Fibroblast of lung (primary cell): ENCODE measurements around the gene TRIP13. TPM values are rescaled to one million over a fixed set of nuclear protein-coding genes. Genes with fewer than 3 reads are reported as not detected.

Experiments used
- DNase-seq, 2 donors: peaks; one replicate each; pipeline versions ENCODE4 v3.0.0 to v3.0.0-alpha.2; 2010; ENCODE audit warnings: low read depth in 2 of 2
- H2AFZ ChIP-seq: 2 replicates; pipeline ENCODE4 v1.5.1; 2012; ENCODE audit warnings: low read length, control low read depth, inconsistent platforms
- H3K27ac ChIP-seq: 2 replicates; pipeline ENCODE4 v1.5.1; 2011; ENCODE audit warnings: low read length, control low read depth; ENCODE audit not compliant: insufficient read depth
- H3K27me3 ChIP-seq: 2 replicates; pipeline ENCODE4 v1.5.1; 2011; ENCODE audit warnings: mild to moderate bottlenecking, low read length; ENCODE audit not compliant: control insufficient read depth, insufficient read depth
- H3K36me3 ChIP-seq: 2 replicates; pipeline ENCODE4 v1.5.1; 2011; ENCODE audit warnings: low read length; ENCODE audit not compliant: control insufficient read depth, insufficient read depth
- H3K4me1 ChIP-seq: 2 replicates; pipeline ENCODE4 v1.5.1; 2011; ENCODE audit warnings: low read length; ENCODE audit not compliant: control insufficient read depth, insufficient read depth; ENCODE audit errors: extremely low read depth
- H3K4me2 ChIP-seq: 2 replicates; pipeline ENCODE4 v1.5.1; 2011; ENCODE audit warnings: low read length, control low read depth; ENCODE audit not compliant: insufficient read depth; ENCODE audit errors: extremely low read depth
- H3K4me3 ChIP-seq, 4 experiments: fragments of 200-600 bp in 1 of 4; sonication (generic) in 1 of 4; replicated peaks in 1 of 4; 2 replicates each; pipeline ENCODE4 v1.5.1; 2011 to 2016; ENCODE audit warnings: low read length in 4 of 4, low read depth in 3 of 4, mild to moderate bottlenecking in 3 of 4, control low read depth in 2 of 4, inconsistent platforms in 1 of 4, mixed read lengths in 1 of 4; ENCODE audit not compliant: insufficient read depth in 1 of 4; ENCODE audit errors: control extremely low read depth in 1 of 4
- H3K79me2 ChIP-seq: 2 replicates; pipeline ENCODE4 v1.5.1; 2012; ENCODE audit warnings: mild to moderate bottlenecking, low read length, inconsistent platforms; ENCODE audit not compliant: control insufficient read depth, insufficient read depth
- H3K9ac ChIP-seq: 2 replicates; pipeline ENCODE4 v1.5.1; 2011; ENCODE audit warnings: mild to moderate bottlenecking, low read length, control low read depth; ENCODE audit not compliant: insufficient read depth
- H3K9me3 ChIP-seq: 2 replicates; pipeline ENCODE4 v1.5.1; 2012; ENCODE audit warnings: low read depth, low read length; ENCODE audit not compliant: control insufficient read depth, insufficient read depth
- H4K20me1 ChIP-seq: 2 replicates; pipeline ENCODE4 v1.5.1; 2011; ENCODE audit warnings: low read length; ENCODE audit not compliant: control insufficient read depth, insufficient read depth; ENCODE audit errors: extremely low read depth
- EZH2 ChIP-seq: IDR thresholded peaks from 2 replicates; pipeline ENCODE4 v1.5.1; 2012; ENCODE audit warnings: low read length, control low read depth, mild to moderate bottlenecking; ENCODE audit errors: missing control alignments
- polyA plus RNA-seq, 2 donors: library from polyadenylated mRNA; depleted of rRNA in 1 of 2; stranded (reverse) in 1 of 2; unstranded in 1 of 2; fragments of >200 nt; gene quantifications; 2 replicates each; pipeline ENCODE4 v1.2.1, GENCODE V29; 2011 to 2012; ENCODE audit warnings: missing spikeins in 1 of 2
- total RNA-seq: library from RNA; depleted of rRNA; stranded (reverse); fragments of >200 nt; gene quantifications from 2 replicates; pipeline ENCODE4 v1.2.1, GENCODE V29; 2014
- TF ChIP-seq, protein P1 (sequence below), 2 donors: IDR thresholded peaks in 1 of 2; conservative IDR thresholded peaks in 1 of 2; 1 replicate in 1 of 2; 2 replicates in 1 of 2; pipeline ENCODE4 v1.5.1; 2011 to 2012; ENCODE audit warnings: low read length in 2 of 2, control low read depth in 1 of 2, inconsistent platforms in 1 of 2, low read depth in 1 of 2, mild to moderate bottlenecking in 1 of 2

Gene TRIP13
- total and polyA plus RNA-seq, 2 donors (not counting 1 experiment from before 2014, with no cell fraction given) = 7.4 to 11.7 TPM

DNA sequence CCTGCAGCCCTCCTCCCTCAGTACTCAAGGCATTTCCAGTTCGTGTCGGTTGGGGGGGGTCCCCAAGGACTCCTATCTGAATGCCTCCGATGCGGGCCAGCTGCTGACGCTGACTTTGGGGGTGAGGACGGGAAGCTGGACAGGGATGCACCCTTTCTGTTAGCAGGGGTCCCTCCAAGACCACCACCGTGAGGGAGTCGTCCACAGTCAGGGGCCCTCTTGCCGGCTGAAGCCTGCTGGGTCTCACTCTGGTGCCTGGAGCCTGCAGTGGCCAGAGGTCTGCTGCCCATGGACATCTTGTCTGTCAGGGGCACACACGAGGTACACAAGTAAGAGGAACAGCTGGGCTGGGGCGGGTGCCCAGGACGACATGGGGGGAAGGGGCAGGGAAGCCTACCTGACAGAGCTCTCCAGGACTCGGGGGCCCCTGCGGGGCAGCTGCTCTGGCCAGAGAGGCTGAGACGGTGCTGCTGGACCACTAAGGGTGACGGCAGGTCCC, 32.8 kb upstream of the TRIP13 start:
- Histone ChIP-seq H3K79me2 (no peaks in the 10 kb centered on the region), H3K27me3 (no peaks in the 10 kb centered on the region), H3K4me2 (no peak overlapping the region), H3K4me3 (no peak overlapping the region), H3K4me1 (no peaks in the 10 kb centered on the region), H2AFZ (no peak overlapping the region), H4K20me1 (no peaks in the 10 kb centered on the region), H3K9ac (no peak overlapping the region), H3K36me3 (peaks cover 20% of the 10 kb centered on the region), H3K9me3 (no peaks in the 10 kb centered on the region), H3K27ac (no peak overlapping the region)
- TF ChIP-seq, protein P1, sequence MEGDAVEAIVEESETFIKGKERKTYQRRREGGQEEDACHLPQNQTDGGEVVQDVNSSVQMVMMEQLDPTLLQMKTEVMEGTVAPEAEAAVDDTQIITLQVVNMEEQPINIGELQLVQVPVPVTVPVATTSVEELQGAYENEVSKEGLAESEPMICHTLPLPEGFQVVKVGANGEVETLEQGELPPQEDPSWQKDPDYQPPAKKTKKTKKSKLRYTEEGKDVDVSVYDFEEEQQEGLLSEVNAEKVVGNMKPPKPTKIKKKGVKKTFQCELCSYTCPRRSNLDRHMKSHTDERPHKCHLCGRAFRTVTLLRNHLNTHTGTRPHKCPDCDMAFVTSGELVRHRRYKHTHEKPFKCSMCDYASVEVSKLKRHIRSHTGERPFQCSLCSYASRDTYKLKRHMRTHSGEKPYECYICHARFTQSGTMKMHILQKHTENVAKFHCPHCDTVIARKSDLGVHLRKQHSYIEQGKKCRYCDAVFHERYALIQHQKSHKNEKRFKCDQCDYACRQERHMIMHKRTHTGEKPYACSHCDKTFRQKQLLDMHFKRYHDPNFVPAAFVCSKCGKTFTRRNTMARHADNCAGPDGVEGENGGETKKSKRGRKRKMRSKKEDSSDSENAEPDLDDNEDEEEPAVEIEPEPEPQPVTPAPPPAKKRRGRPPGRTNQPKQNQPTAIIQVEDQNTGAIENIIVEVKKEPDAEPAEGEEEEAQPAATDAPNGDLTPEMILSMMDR (conservative IDR thresholded peaks at IDR 0.05 in 1 of 2, IDR thresholded peaks at IDR 0.05 in 1 of 2; ENCODE audit: low read depth in 1 of 2, low read length in 2 of 2) = no peak
- TF ChIP-seq EZH2 = no peak
- DNase-seq = no peak

DNA sequence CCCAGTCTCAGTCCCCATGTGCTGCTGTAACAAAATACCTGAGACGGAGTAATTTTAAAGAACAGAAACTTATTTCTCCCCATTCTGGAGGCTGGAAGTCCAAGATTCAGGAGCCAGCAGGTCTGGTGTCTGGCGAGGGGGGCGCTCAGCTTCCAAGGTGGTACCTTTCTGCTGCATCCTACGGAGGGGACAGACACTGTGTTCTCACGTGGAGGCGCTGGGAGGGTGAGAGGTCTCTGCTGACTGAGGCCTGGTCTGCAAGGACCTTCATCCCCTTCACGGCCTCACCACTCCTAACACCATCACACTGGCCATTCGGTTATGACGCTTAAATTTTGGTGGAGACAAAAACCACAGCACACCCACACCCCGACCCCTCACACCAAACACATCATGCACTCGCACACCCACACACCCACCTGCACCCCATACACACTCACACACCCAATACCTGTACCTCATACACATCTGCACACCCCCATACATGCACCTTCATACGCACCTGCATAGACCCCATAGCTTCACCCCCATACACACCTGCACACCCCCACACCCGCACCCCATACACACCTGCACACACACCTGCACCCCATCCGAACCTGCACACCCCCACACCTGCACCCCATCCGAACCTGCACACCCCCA, 32.1 kb upstream of the TRIP13 start:
- Histone ChIP-seq H3K27ac (no peak overlapping the region), H3K4me1 (peaks cover 2% of the 10 kb centered on the region), H4K20me1 (no peaks in the 10 kb centered on the region), H3K4me2 (no peak overlapping the region), H3K79me2 (no peaks in the 10 kb centered on the region), H3K27me3 (no peaks in the 10 kb centered on the region), H3K9ac (no peak overlapping the region), H3K4me3 (no peak overlapping the region), H3K9me3 (no peaks in the 10 kb centered on the region), H3K36me3 (peaks cover 23% of the 10 kb centered on the region), H2AFZ (no peak overlapping the region)
- TF ChIP-seq EZH2 = no peak
- TF ChIP-seq, protein P1 (conservative IDR thresholded peaks at IDR 0.05 in 1 of 2, IDR thresholded peaks at IDR 0.05 in 1 of 2; ENCODE audit: low read depth in 1 of 2, low read length in 2 of 2) = no peak
- no peak for DNase-seq

DNA sequence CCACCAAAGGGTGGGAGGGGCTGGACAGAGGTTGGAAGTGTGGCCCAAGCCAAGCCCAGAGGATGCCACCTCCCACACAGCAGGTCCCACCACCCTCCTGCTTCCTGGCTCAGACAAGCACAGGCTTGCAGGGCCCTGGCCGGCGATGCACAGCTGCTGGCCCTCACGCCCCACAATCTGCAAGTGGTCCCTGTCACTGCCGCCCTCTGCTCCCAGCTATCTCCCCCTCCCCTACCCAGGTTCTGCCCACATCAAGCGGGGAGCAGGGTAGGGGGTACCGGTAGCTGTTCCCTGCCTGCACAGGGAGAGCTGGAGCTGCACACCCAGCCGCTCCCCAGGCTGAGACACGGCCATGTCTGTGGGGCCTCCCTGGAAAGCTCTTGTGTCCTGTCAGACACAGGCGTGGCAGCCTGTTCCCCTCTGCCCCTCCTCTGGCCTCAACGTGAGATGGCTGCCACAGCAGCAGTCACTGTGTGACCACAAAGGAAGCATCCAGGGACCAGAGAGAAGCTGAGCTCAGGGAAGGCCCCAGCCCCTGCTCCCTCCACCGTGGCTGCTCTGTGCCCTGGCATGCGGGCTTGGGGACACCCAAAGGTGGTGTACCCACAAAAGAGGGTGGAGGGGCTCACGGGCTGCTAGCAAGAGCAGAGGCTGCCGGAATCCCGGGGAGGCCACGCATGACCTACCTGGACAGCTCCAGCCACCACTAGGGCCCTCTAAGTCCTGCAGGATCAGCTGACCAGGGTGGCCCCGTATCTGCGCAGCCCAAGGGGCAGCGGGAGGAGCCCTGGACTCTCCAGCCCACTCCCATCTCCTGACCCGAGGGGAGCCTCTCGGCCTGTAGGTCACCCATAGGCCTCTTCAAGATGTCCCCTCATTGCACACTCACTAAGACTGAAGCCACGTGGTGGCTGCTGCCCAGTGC, 31.0 kb upstream of the TRIP13 start:
- Histone ChIP-seq H4K20me1 (no peaks in the 10 kb centered on the region), H3K36me3 (peaks cover 23% of the 10 kb centered on the region), H2AFZ (no peak overlapping the region), H3K27me3 (no peaks in the 10 kb centered on the region), H3K4me1 (peaks cover 2% of the 10 kb centered on the region), H3K27ac (no peak overlapping the region), H3K9me3 (no peaks in the 10 kb centered on the region), H3K4me2 (no peak overlapping the region), H3K79me2 (no peaks in the 10 kb centered on the region), H3K9ac (no peak overlapping the region), H3K4me3 (no peak overlapping the region)
- no peak for DNase-seq
- TF ChIP-seq EZH2 = no peak
- TF ChIP-seq, protein P1 (conservative IDR thresholded peaks at IDR 0.05 in 1 of 2, IDR thresholded peaks at IDR 0.05 in 1 of 2; ENCODE audit: low read depth in 1 of 2, low read length in 2 of 2) = no peak
